SU-DHL-6 (cell line): Measurements from ENCODE around the gene EDAR.

Experiments
- H2AFZ ChIP-seq: fragments of 200-600 bp; sonication (generic); 2 replicates; pipeline ENCODE4 v1.6.1; 2014; ENCODE audit warnings: low read depth, mild to moderate bottlenecking, moderate library complexity, mixed read lengths, antibody characterized with exemption, low read length; ENCODE audit not compliant: severe bottlenecking
- H3F3A ChIP-seq: fragments of 200-600 bp; shearing (Covaris generic); 2 replicates; pipeline ENCODE4 v1.6.0; 2016; ENCODE audit warnings: antibody characterized with exemption, mild to moderate bottlenecking; ENCODE audit not compliant: insufficient read depth
- H3K27ac ChIP-seq: fragments of 200-600 bp; sonication (generic); 2 replicates; pipeline ENCODE4 v1.5.1; 2016; ENCODE audit warnings: low read depth, mild to moderate bottlenecking, low read length, moderate library complexity, mixed read lengths
- H3K27me3 ChIP-seq: fragments of 200-600 bp; sonication (generic), shearing (Covaris generic); 2 replicates; pipeline ENCODE4 v1.6.0; 2014; ENCODE audit warnings: mild to moderate bottlenecking, low read length
- H3K36me3 ChIP-seq: fragments of 200-600 bp; sonication (generic); 2 replicates; pipeline ENCODE4 v1.6.1; 2014; ENCODE audit warnings: mild to moderate bottlenecking, low read length, mixed read lengths
- H3K4me2 ChIP-seq: fragments of 300-600, 200-600 bp; shearing (Covaris generic), sonication (generic); 2 replicates; pipeline ENCODE4 v1.6.0; 2014; ENCODE audit warnings: low read length, low read depth, mild to moderate bottlenecking; ENCODE audit not compliant: poor library complexity, severe bottlenecking
- H3K4me3 ChIP-seq: fragments of 200-600 bp; sonication (generic); 2 replicates; pipeline ENCODE4 v1.5.1; 2014; ENCODE audit warnings: antibody characterized with exemption, low read length, mild to moderate bottlenecking, mixed read lengths; ENCODE audit not compliant: insufficient read depth, poor library complexity, severe bottlenecking
- H3K79me2 ChIP-seq: fragments of 200-600 bp; sonication (generic); 2 replicates; pipeline ENCODE4 v1.6.1; 2014; ENCODE audit warnings: mild to moderate bottlenecking, low read length, moderate library complexity; ENCODE audit not compliant: insufficient read depth
- H3K9ac ChIP-seq: fragments of 200-600 bp; sonication (generic); 2 replicates; pipeline ENCODE4 v1.7.0; 2014; ENCODE audit warnings: mild to moderate bottlenecking, low read length
- H3K9me2 ChIP-seq: fragments of 200-600 bp; sonication (generic); replicated peaks from 2 replicates; pipeline ENCODE4 v1.6.1; 2014; ENCODE audit warnings: low read length; ENCODE audit not compliant: insufficient read depth
- H3K9me3 ChIP-seq: fragments of 200-600 bp; sonication (generic); 2 replicates; pipeline ENCODE4 v1.6.1; 2014; ENCODE audit warnings: low read length, mixed read lengths; ENCODE audit not compliant: insufficient read depth
- H4K20me1 ChIP-seq: fragments of 200-600 bp; sonication (generic); 2 replicates; pipeline ENCODE4 v1.6.1; 2014; ENCODE audit warnings: low read depth, mild to moderate bottlenecking, antibody characterized with exemption, low read length, moderate library complexity, mixed read lengths
- EZH2phosphoT487 ChIP-seq: fragments of 200-600 bp; sonication (generic), shearing (Covaris generic); conservative IDR thresholded peaks from 2 replicates; pipeline ENCODE4 v1.6.1; 2018; ENCODE audit warnings: mild to moderate bottlenecking, antibody characterized with exemption, low read length, moderate library complexity, mixed read lengths
- TF ChIP-seq, protein P1 (sequence below): fragments of 200-600 bp; sonication (generic); IDR thresholded peaks from one replicate; pipeline ENCODE4 v1.5.1; 2017; ENCODE audit warnings: antibody characterized with exemption, mild to moderate bottlenecking, low read length, moderate library complexity; ENCODE audit not compliant: insufficient read depth, poor library complexity, severe bottlenecking

The EDAR gene

DNA sequence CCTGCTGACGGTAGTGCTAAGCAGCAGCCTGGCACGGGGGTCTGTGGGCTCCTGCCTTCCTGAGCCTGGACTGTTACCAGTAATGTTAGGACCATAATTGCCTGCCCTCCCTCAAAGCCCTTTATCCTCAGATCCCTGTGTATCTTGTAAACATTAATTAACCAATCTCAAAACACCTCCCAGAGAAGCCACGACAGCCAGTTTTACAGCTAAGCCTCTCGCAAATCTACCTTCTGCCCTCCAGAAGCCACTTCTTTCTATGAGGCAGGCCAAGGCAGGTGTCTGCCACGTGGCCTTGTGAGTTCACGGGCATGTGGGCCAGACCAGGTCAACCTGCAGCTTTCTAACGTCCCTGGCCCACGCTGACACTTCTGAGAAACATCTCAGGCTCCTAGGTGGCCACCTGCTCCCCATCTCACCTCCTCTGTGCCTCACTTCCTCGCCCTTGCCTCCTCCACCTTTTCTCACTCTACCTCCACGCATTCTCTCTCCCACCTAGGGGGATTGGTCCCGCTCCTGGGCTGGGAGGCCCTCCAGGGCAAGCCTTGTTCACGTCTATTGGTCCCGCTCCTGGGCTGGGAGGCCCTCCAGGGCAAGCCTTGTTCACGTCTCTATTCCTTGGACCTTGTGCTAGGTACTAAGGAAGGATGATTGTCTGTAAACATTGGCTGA lies 64.3 kb downstream of the EDAR start:
- H3K27me3 ChIP-seq: no peaks in the 10 kb centered on the region
- H3K4me3 ChIP-seq: no peak overlapping the region
- TF ChIP-seq EZH2phosphoT487: no peak
- TF ChIP-seq, protein P1, sequence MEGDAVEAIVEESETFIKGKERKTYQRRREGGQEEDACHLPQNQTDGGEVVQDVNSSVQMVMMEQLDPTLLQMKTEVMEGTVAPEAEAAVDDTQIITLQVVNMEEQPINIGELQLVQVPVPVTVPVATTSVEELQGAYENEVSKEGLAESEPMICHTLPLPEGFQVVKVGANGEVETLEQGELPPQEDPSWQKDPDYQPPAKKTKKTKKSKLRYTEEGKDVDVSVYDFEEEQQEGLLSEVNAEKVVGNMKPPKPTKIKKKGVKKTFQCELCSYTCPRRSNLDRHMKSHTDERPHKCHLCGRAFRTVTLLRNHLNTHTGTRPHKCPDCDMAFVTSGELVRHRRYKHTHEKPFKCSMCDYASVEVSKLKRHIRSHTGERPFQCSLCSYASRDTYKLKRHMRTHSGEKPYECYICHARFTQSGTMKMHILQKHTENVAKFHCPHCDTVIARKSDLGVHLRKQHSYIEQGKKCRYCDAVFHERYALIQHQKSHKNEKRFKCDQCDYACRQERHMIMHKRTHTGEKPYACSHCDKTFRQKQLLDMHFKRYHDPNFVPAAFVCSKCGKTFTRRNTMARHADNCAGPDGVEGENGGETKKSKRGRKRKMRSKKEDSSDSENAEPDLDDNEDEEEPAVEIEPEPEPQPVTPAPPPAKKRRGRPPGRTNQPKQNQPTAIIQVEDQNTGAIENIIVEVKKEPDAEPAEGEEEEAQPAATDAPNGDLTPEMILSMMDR: no peak
- H3K9me3 ChIP-seq: no peaks in the 10 kb centered on the region
- no peaks in the 10 kb centered on the region for H3F3A ChIP-seq
- no peak overlapping the region for H3K4me2 ChIP-seq
- no peaks in the 10 kb centered on the region for H4K20me1 ChIP-seq
- no peak overlapping the region for H2AFZ ChIP-seq
- H3K27ac ChIP-seq: no peak overlapping the region
- H3K36me3 ChIP-seq: no peaks in the 10 kb centered on the region
- no peaks in the 10 kb centered on the region for H3K79me2 ChIP-seq
- no peaks in the 10 kb centered on the region for H3K9me2 ChIP-seq
- no peak overlapping the region for H3K9ac ChIP-seq

DNA sequence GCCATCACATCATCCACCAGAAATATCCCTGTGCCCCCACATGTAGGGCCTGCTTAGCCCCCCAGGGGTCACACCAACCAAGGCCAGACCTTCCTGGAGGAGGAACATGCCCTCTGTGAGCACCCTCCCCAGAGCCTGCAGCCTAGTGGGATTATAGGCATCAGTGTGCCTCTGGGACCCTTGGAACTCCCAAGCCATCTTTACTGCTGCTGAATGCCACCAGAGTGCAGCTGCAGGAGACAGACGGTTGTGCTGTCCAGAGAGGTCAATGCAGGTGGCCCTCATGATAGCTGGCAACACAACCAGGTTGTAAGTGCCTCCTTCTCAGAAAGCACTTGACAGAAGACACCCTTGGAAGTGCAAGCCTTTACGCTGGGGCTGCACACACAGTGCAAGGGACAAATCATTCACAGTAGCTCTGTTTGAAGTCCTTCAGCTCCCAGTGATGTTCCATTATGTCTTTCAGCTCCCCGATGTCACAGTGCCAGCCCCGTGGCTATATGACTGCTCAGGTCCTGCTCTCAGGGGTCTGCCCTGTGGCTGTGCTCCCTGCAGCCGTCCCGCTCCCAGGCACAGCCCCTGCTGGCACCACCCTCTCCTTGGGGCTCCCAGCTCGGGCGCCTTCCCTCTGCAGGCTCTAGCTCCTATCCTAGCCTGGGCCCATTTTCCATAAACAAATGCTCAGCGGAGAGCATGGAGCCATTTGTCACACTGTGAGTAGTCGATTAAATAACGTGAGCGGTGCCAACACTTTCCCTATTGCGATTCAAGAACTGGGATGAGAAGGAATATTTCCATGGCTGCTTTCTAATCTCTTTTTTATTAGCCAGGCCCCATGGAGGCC lies 65.1 kb downstream of the EDAR start:
- Histone ChIP-seq H3K36me3 (no peaks in the 10 kb centered on the region), H3K9me3 (no peaks in the 10 kb centered on the region), H3K4me3 (no peak overlapping the region), H3K27ac (no peak overlapping the region), H3F3A (no peaks in the 10 kb centered on the region), H2AFZ (no peak overlapping the region), H3K79me2 (no peaks in the 10 kb centered on the region), H3K27me3 (no peaks in the 10 kb centered on the region), H3K4me2 (no peak overlapping the region), H4K20me1 (no peaks in the 10 kb centered on the region), H3K9ac (no peak overlapping the region), H3K9me2 (no peaks in the 10 kb centered on the region)
- TF ChIP-seq, protein P1: no peak
- TF ChIP-seq EZH2phosphoT487: no peak

GRCh38 chr2:108923019-108923700 lies 65.9 kb downstream of the EDAR start:
- no peaks in the 10 kb centered on the region for H3K36me3 ChIP-seq
- no peaks in the 10 kb centered on the region for H4K20me1 ChIP-seq
- no peak overlapping the region for H3K4me3 ChIP-seq
- TF ChIP-seq, protein P1: no peak
- no peak for TF ChIP-seq EZH2phosphoT487
- no peaks in the 10 kb centered on the region for H3K9me2 ChIP-seq
- H3K9me3 ChIP-seq: no peaks in the 10 kb centered on the region
- no peak overlapping the region for H3K4me2 ChIP-seq
- H2AFZ ChIP-seq: no peak overlapping the region
- no peaks in the 10 kb centered on the region for H3F3A ChIP-seq
- no peak overlapping the region for H3K9ac ChIP-seq
- no peaks in the 10 kb centered on the region for H3K79me2 ChIP-seq
- no peak overlapping the region for H3K27ac ChIP-seq
- no peaks in the 10 kb centered on the region for H3K27me3 ChIP-seq
